ENCODE measurements around the gene LRRK1.

The LRRK1 gene

GRCh38 chr15:100914876-100915275 lies 4.3 kb upstream of the LRRK1 start:
- H3K36me3 Mint-ChIP-seq (ENCODE audit: low read depth) = no peaks in the 10 kb centered on the region
- DNase-seq = no peak
- H3K9me3 Mint-ChIP-seq = no peaks in the 10 kb centered on the region
- H3K4me1 Mint-ChIP-seq = peaks cover 6% of the 10 kb centered on the region
- H3K4me3 Mint-ChIP-seq = no peak overlapping the region
- no peak overlapping the region for H3K27ac Mint-ChIP-seq
- H3K27me3 Mint-ChIP-seq = peaks cover 26% of the 10 kb centered on the region
- ATAC-seq = no peak

- Mint-ChIP-seq H3K4me1 (peaks cover 26% of the 10 kb centered on the region), H3K27me3 (peaks cover 43% of the 10 kb centered on the region), H3K36me3 (ENCODE audit: low read depth) (no peaks in the 10 kb centered on the region), H3K9me3 (no peaks in the 10 kb centered on the region), H3K4me3 (peak overlapping the region; percentile 78), H3K27ac (no peak overlapping the region)
- ATAC-seq (peak; percentile 92), DNase-seq (peak; percentile 80)
Measured at GRCh38 chr15:100918034-100918689, 995 bp upstream of the LRRK1 start.

- Mint-ChIP-seq H3K4me1 (peaks cover 26% of the 10 kb centered on the region), H3K36me3 (ENCODE audit: low read depth) (no peaks in the 10 kb centered on the region), H3K27me3 (peaks cover 50% of the 10 kb centered on the region), H3K4me3 (peak overlapping the region; percentile 69), H3K27ac (no peak overlapping the region), H3K9me3 (no peaks in the 10 kb centered on the region)
- ATAC-seq (peak; percentile 7), DNase-seq (peak; percentile 32)
Measured at GRCh38 chr15:100919481-100920405, 586 bp downstream of the LRRK1 start.

GRCh38 chr15:100920516-100921135 lies 1.5 kb downstream of the LRRK1 start:
- Mint-ChIP-seq H3K36me3 (ENCODE audit: low read depth) (no peaks in the 10 kb centered on the region), H3K27me3 (peaks cover 53% of the 10 kb centered on the region), H3K9me3 (no peaks in the 10 kb centered on the region), H3K27ac (no peak overlapping the region), H3K4me3 (peak overlapping the region; percentile 69), H3K4me1 (peaks cover 26% of the 10 kb centered on the region)
- no peak for ATAC-seq
- no peak for DNase-seq

GRCh38 chr15:100922192-100923040 lies 3.3 kb downstream of the LRRK1 start:
- Mint-ChIP-seq H3K9me3 (no peaks in the 10 kb centered on the region), H3K4me1 (peaks cover 26% of the 10 kb centered on the region), H3K4me3 (peak overlapping the region; percentile 18), H3K36me3 (ENCODE audit: low read depth) (no peaks in the 10 kb centered on the region), H3K27ac (peak overlapping the region; percentile 14), H3K27me3 (peaks cover 49% of the 10 kb centered on the region)
- DNase-seq (no peak), ATAC-seq (no peak)

- H3K27ac Mint-ChIP-seq = peak overlapping the region; percentile 14
- no peak for ATAC-seq
- H3K36me3 Mint-ChIP-seq (ENCODE audit: low read depth) = no peaks in the 10 kb centered on the region
- no peaks in the 10 kb centered on the region for H3K9me3 Mint-ChIP-seq
- no peak overlapping the region for H3K4me3 Mint-ChIP-seq
- no peak for DNase-seq
- H3K4me1 Mint-ChIP-seq = peaks cover 26% of the 10 kb centered on the region
- peaks cover 46% of the 10 kb centered on the region for H3K27me3 Mint-ChIP-seq
Measured at GRCh38 chr15:100923076-100923475, 3.9 kb downstream of the LRRK1 start.

- H3K4me1 Mint-ChIP-seq = peaks cover 21% of the 10 kb centered on the region
- ATAC-seq (no peak), DNase-seq (no peak)
- no peak overlapping the region for H3K4me3 Mint-ChIP-seq
- no peak overlapping the region for H3K27ac Mint-ChIP-seq
- no peaks in the 10 kb centered on the region for H3K9me3 Mint-ChIP-seq
- no peaks in the 10 kb centered on the region for H3K36me3 Mint-ChIP-seq (ENCODE audit: low read depth)
- H3K27me3 Mint-ChIP-seq = peaks cover 37% of the 10 kb centered on the region
Measured at GRCh38 chr15:100923902-100924301, 4.7 kb downstream of the LRRK1 start.

- ATAC-seq (no peak), DNase-seq (no peak)
- Mint-ChIP-seq H3K36me3 (ENCODE audit: low read depth) (no peaks in the 10 kb centered on the region), H3K9me3 (no peaks in the 10 kb centered on the region), H3K27ac (no peak overlapping the region), H3K27me3 (peaks cover 37% of the 10 kb centered on the region), H3K4me1 (peaks cover 21% of the 10 kb centered on the region), H3K4me3 (no peak overlapping the region)
Measured at GRCh38 chr15:100924436-100924835, 5.3 kb downstream of the LRRK1 start.

GRCh38 chr15:100925480-100925879 lies 6.3 kb downstream of the LRRK1 start:
- Mint-ChIP-seq H3K27me3 (peaks cover 30% of the 10 kb centered on the region), H3K4me1 (peaks cover 17% of the 10 kb centered on the region), H3K9me3 (no peaks in the 10 kb centered on the region), H3K27ac (no peak overlapping the region), H3K4me3 (no peak overlapping the region), H3K36me3 (ENCODE audit: low read depth) (no peaks in the 10 kb centered on the region)
- DNase-seq (no peak), ATAC-seq (no peak)

GRCh38 chr15:100926258-100926657 lies 7.1 kb downstream of the LRRK1 start:
- no peak overlapping the region for H3K4me3 Mint-ChIP-seq
- no peaks in the 10 kb centered on the region for H3K36me3 Mint-ChIP-seq (ENCODE audit: low read depth)
- ATAC-seq = no peak
- no peak for DNase-seq
- no peaks in the 10 kb centered on the region for H3K9me3 Mint-ChIP-seq
- H3K27me3 Mint-ChIP-seq = peaks cover 22% of the 10 kb centered on the region
- no peak overlapping the region for H3K27ac Mint-ChIP-seq
- peaks cover 12% of the 10 kb centered on the region for H3K4me1 Mint-ChIP-seq

- H3K4me1 Mint-ChIP-seq = peaks cover 9% of the 10 kb centered on the region
- no peak overlapping the region for H3K27ac Mint-ChIP-seq
- ATAC-seq = no peak
- no peaks in the 10 kb centered on the region for H3K36me3 Mint-ChIP-seq (ENCODE audit: low read depth)
- H3K27me3 Mint-ChIP-seq = peaks cover 22% of the 10 kb centered on the region
- H3K4me3 Mint-ChIP-seq = no peak overlapping the region
- no peaks in the 10 kb centered on the region for H3K9me3 Mint-ChIP-seq
- no peak for DNase-seq
Measured at GRCh38 chr15:100926971-100927756, 8.0 kb downstream of the LRRK1 start.

- no peak overlapping the region for H3K4me3 Mint-ChIP-seq
- peaks cover 13% of the 10 kb centered on the region for H3K27me3 Mint-ChIP-seq
- ATAC-seq = no peak
- no peaks in the 10 kb centered on the region for H3K9me3 Mint-ChIP-seq
- H3K4me1 Mint-ChIP-seq = peaks cover 7% of the 10 kb centered on the region
- no peak for DNase-seq
- no peaks in the 10 kb centered on the region for H3K36me3 Mint-ChIP-seq (ENCODE audit: low read depth)
- H3K27ac Mint-ChIP-seq = no peak overlapping the region
Measured at GRCh38 chr15:100928632-100929280, 9.6 kb downstream of the LRRK1 start.

GRCh38 chr15:100929641-100930042 lies 10.5 kb downstream of the LRRK1 start:
- peaks cover 9% of the 10 kb centered on the region for H3K27me3 Mint-ChIP-seq
- H3K4me3 Mint-ChIP-seq = no peak overlapping the region
- H3K27ac Mint-ChIP-seq = no peak overlapping the region
- H3K9me3 Mint-ChIP-seq = no peaks in the 10 kb centered on the region
- no peak for ATAC-seq
- DNase-seq = no peak
- H3K36me3 Mint-ChIP-seq (ENCODE audit: low read depth) = no peaks in the 10 kb centered on the region
- H3K4me1 Mint-ChIP-seq = peaks cover 7% of the 10 kb centered on the region
